ENCODE results near the gene BLTP2.

DNA sequence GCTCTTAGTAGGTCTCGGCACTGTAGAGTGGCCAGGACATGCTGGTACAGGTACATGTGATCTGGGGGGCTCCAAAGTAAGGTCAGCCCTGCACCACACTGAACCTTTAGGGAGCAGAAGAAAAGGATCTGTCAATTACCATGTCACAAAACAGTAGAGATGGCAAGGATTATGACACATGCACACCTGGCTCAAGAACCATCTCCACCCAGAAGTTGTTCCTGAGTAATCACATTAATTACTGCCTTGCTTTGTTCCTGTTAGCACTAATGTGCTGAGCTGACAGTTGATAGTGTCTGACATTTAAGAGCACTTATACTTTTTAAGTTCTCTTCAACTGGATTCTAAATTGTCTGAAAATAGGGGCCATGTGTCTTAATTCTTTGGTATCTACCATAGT, 9.5 kb downstream of the BLTP2 start:
- TF ChIP-seq, protein P1, sequence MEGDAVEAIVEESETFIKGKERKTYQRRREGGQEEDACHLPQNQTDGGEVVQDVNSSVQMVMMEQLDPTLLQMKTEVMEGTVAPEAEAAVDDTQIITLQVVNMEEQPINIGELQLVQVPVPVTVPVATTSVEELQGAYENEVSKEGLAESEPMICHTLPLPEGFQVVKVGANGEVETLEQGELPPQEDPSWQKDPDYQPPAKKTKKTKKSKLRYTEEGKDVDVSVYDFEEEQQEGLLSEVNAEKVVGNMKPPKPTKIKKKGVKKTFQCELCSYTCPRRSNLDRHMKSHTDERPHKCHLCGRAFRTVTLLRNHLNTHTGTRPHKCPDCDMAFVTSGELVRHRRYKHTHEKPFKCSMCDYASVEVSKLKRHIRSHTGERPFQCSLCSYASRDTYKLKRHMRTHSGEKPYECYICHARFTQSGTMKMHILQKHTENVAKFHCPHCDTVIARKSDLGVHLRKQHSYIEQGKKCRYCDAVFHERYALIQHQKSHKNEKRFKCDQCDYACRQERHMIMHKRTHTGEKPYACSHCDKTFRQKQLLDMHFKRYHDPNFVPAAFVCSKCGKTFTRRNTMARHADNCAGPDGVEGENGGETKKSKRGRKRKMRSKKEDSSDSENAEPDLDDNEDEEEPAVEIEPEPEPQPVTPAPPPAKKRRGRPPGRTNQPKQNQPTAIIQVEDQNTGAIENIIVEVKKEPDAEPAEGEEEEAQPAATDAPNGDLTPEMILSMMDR (IDR thresholded peaks at IDR 0.05), result no peak
- no peak for TF ChIP-seq POLR2AphosphoS5 (IDR thresholded peaks at IDR 0.05)
